ENCODE measurements around the gene DTX4.

The DTX4 gene

DNA sequence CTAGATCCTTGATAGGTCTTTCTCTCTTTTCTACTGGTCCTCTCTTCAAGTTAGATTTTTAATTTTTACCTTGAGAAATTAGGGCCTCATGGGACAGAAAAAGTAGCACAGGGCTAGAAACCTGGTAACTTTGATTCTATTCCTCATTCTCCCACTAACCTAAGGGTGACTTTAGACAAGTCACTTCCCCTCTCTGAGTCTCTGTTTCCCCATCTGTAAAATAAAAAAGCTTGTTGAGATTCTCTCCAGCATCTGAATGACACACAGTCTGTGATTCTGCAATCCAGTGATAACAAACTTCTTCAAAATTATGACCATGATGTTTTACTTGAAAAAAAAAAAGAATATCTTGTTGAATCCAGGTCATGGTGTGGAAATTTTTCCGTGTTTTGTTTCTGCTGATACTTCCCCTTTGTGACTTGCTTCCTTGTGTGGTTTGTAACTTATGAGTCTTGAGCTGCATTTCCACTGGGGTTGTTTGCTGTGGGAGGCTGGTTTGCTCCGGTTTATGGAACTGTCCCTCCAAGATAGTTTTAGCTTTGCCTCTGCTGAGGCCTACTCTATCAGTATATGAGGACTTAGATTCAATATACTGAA, 50.6 kb downstream of the DTX4 start:
- DNase-seq: no peak

DNA sequence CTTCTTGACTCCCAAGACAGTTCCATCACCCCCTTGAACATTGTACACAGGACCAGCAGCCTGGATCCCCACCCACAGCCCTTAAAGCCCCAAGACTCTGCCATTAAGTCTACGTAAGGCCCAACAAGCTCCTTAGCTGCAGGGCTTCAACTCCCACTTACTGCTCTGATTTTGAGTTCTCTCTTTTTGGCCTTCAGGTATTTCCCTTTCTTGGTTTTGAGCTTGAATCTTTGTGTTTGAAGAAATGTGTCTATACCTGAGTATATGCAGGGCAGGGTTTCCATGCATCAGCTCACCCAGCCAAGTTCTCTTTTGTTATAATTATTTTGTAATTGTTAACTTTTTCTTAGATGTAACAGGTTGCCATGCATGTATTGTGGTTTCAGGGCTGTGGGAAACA, 51.2 kb downstream of the DTX4 start:
- no peak for DNase-seq

DNA sequence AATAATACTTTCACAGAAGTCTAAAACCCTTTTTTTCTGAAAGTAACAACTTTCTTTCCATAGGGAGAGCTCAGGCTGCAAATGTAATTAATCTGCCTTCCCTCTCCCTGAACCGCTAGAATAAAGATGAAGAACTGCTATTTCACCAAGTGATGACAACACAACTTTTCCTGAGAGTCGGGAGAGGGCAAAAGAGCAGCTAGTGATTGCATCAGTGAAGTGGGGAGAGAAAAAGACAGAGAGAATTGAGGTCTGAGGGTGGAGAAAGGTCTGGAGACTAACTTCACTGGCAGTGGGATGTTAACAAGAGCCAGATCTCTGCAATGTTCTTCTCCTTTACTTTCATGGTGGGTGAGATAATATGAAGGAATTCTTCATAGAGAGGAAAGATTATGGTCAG, 51.7 kb downstream of the DTX4 start:
- no peak for DNase-seq

DNA sequence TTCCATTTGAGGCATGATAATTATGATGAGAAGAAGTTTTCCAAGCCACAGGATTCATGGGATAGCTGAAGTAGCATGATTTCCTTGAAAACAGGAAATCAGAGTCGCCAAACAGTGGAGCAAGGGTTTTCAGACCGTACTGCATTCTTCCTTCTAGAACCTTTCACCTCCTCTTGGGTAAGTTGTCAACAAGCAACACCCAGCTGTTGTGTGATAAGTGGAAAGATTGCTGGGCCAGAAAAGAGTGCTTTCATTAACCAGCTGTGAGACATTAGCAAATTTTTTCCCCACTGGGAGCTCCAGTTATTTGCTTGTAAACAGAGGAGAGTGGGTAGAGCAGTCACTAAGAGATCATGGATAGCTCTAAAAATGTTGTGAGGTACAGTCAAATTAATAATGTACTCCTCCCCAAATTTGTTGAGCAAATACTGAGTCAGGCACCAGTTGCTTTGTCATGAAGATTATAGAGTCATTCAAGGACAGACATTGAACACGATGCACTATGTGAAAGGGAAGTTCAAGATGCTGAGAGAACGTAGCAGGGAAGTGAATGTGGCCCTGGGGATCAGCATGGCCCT, 52.5 kb downstream of the DTX4 start:
- DNase-seq: no peak

DNA sequence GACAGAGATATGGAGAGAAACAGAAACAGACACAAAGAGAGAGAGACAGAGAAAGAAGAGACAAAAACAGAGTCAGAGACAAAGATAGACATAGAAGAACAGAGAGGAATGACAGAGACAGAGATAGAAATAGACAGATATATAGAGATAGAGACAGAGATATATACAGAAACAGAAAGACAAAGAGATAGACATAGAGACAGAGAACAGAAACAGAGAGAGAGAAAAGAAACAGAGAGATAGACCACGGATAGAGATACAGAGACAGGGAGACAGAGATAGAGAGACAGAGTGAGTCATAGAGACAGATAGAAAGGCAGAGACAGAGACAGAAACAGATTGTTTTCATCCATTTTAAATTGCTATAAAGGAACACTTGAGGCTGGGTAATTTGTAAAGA, 53.1 kb downstream of the DTX4 start:
- no peak for DNase-seq

DNA sequence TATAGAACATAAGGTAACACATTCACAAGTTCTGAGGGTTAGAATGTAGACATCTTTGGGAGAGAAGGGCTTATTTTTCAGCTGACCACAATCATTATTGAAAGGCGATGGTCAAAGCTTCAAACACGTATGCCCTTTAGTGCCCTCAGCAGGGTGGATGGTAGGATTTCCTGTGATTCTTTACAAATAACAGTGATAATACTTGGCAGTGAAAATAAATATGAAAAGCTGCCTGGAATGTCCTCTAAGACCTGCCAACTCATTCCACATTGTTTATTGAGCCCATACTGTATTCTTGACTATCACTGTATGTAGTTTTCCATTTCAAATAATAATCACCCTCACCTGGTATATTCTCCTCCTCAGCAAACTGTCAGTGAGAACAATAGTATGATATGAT, 54.5 kb downstream of the DTX4 start:
- no peak for DNase-seq

DNA sequence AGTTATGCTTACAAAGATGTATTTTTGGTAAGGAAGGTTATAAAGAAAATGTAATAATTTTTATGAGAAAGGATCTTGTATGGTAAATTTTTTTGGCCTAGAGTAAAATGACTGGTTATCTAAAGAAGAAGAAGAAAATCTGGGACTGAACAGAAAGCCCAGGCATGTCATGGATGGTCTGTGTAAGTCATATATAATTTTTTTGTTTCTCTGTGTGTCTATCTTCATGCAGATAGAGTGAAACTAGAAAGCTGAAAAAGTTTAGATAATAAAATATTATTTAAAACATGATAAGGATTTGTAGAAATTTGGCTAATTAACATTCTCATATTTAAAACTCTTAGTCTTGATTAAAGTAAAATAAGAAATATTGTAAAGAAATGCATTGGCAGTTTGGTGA, 68.4 kb downstream of the DTX4 start:
- DNase-seq: no peak

DNA sequence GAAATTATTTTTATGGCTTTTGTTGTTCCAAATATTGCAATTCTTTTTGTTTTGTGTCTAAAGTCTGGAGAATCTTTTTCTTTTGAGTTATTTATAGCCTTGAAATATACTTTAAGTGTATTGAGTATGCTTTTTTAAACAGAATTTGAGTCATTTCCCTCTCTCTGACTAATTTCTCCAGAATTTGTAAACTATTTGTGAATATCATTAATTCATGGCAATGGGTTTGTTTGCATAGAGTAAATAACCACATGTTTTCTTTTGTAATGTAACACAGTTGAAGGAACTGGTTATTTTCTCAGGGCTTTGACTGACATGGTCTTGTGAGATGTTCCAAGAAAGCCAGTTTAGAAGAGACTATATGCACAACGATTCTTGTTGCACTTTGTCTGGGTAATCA, 71.7 kb downstream of the DTX4 start:
- DNase-seq: no peak

DNA sequence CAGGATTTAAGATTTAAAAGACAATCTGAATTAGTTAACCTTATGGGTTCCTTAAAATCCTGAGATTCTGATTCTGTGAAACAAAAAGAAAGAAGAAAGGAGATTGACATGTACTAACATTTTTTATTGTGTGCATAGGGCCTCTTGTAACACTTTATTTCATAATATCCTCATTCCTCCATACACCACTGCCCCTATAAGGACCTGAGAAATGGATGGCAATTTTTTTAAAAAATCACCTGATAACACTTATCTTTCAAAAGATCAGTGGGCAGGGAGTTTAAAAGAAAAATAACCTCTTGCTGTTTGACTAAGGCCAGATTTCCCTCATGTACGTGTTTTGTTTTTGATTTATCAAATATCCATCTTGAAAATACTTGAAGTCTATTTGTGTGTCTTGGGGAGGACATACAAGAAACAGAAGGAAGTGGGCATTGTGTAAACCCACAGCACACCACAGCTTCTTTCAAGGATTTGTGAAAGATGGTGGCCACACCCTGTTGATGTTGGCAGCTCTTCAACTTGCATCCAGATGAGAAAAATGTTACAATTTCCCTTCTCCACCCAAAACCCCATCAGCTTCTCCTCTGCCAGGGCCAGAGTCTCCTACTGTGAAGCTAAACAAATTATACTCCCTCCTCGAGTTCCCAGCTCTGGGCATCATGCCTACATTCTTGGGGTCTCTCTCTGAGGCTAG, 75.7 kb downstream of the DTX4 start:
- no peak for DNase-seq

DNA sequence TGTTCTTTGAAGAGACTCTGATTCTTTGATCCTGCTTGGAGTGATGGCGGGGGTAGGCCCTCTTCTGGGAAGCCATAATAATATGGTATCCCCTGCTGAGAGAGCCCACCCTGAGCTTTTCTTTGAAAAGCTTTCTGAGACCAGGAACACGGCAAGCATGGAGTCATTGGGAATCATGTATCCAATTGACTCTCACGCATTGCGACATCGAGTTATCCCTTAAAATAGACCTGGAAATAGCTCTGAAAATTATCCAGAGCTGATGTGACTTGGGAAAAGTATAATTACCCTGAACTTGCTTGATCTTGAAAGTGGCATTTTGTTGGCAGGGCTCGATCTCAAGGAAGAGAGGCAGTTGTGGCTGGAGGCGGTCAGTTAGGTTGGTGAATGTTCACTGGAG, 77.6 kb downstream of the DTX4 start:
- DNase-seq: no peak

DNA sequence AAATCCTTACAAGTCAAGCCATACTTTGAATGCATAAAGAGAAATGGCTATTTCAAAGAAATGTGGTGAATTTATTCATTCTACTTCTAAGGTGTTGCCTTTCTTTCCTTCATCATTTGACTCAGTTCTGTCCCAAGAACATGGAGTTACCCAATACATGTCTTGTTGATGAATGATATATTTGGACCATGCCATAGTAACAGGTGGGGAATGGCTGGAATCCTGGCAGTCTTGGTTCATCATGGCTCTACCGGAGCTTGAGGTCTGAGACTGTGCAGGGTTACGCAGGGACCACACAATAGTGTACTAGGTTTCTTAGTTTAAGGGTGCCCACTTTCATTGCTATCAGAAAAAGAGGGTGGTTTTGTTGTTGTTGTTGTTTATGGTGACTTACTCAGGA, 81.1 kb downstream of the DTX4 start:
- no peak for DNase-seq

DNA sequence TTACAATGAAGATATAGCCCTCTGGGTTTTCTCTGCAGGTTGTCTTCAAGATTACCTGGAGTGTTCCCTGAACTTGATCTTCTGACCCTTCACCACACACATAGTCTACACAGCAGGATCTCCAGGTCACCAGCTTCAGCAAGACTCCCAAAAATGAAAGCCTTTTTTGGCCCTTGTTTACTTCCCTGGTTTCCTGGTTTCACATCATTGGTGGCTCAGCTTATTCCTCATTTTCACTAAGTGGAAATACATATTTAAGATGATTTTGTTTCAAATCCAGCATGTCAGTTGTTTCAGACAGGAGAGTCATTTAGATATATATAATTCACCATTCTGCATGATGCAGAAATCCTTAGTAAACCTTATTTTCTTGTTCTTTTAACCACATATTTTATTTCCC, 82.4 kb downstream of the DTX4 start:
- no peak for DNase-seq

DNA sequence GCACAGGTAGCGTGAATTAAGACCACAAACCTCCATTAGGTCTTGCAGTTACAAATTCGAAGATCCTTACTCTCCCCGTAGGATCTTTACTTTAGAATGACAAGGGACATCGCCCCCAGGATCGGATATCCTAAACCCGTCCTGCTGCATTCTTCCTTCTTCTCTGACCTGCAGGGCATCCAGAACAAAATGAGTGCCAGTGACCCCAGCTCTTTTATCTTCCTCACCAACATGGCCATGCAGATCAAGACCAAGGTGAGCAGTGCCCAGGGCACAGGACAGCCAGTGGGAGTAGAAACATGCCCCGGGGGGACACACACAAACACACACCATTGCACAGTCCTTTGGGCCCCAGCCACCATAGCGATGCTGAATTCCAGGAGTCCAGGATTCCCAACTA, 83.3 kb downstream of the DTX4 start:
- DNase-seq: no peak
